ENCODE measurements around the gene LYPD6B. TPM values are rescaled to one million over a fixed set of nuclear protein-coding genes. Genes with fewer than 3 reads are reported as not detected.
A peak's percentile ranks its signal among the peaks of the same experiment; 100 is the strongest.

The LYPD6B gene
- total and polyA plus RNA-seq, 2 experiments from 2014 or later, result 16.8 to 26.0 TPM

GRCh38 chr2:149161481-149162225 lies 123.2 kb downstream of the LYPD6B start:
- Histone ChIP-seq H3K4me1 (ENCODE audit: insufficient read depth) (peaks cover 7% of the 10 kb centered on the region), H3K27me3 (no peaks in the 10 kb centered on the region), H3K9me2 (replicated peaks; ENCODE audit: insufficient read depth) (no peaks in the 10 kb centered on the region), H4K20me1 (ENCODE audit: insufficient read depth, poor library complexity, severe bottlenecking) (no peaks in the 10 kb centered on the region), H3K4me3 (no peak overlapping the region), H3K9me3 (ENCODE audit: low read depth) (no peaks in the 10 kb centered on the region), H3K79me2 (no peaks in the 10 kb centered on the region), H2AFZ (no peak overlapping the region), H3K36me3 (replicated peaks; ENCODE audit: insufficient read depth, low read depth) (no peaks in the 10 kb centered on the region), H3K4me2 (no peak overlapping the region), H3K27ac (peak overlapping the region; percentile 15)
- WGBS (ENCODE audit: low lambda C conversion rate, missing lambda C conversion rate), result 64% methylated on average over 5 of the region's 5 CpGs
- no peak for DNase-seq (ENCODE audit: low spot score)
- no peak for TF ChIP-seq EZH2 (IDR thresholded peaks at IDR 0.05; ENCODE audit: borderline replicate concordance)

GRCh38 chr2:149164296-149164695 lies 125.8 kb downstream of the LYPD6B start:
- Histone ChIP-seq H3K27ac (no peak overlapping the region), H3K9me3 (ENCODE audit: low read depth) (no peaks in the 10 kb centered on the region), H3K9me2 (replicated peaks; ENCODE audit: insufficient read depth) (no peaks in the 10 kb centered on the region), H3K4me2 (no peak overlapping the region), H4K20me1 (ENCODE audit: insufficient read depth, poor library complexity, severe bottlenecking) (no peaks in the 10 kb centered on the region), H2AFZ (no peak overlapping the region), H3K27me3 (no peaks in the 10 kb centered on the region), H3K36me3 (replicated peaks; ENCODE audit: insufficient read depth, low read depth) (no peaks in the 10 kb centered on the region), H3K4me3 (no peak overlapping the region), H3K79me2 (no peaks in the 10 kb centered on the region), H3K4me1 (ENCODE audit: insufficient read depth) (peaks cover 20% of the 10 kb centered on the region)
- 94% methylated on average over 1 of the region's 1 CpG for WGBS (ENCODE audit: low lambda C conversion rate, missing lambda C conversion rate)
- TF ChIP-seq EZH2 (IDR thresholded peaks at IDR 0.05; ENCODE audit: borderline replicate concordance) (no peak), CTCF (IDR thresholded peaks at IDR 0.05; ENCODE audit: poor library complexity) (no peak), EZH2phosphoT487 (IDR thresholded peaks at IDR 0.05; ENCODE audit: low read depth, severe bottlenecking, unreplicated experiment) (no peak)
- DNase-seq (ENCODE audit: low spot score), result no peak

GRCh38 chr2:149164827-149165226 lies 126.3 kb downstream of the LYPD6B start:
- no peak overlapping the region for H3K27ac ChIP-seq
- no peaks in the 10 kb centered on the region for H3K36me3 ChIP-seq (replicated peaks; ENCODE audit: insufficient read depth, low read depth)
- DNase-seq (ENCODE audit: low spot score), result no peak
- no peaks in the 10 kb centered on the region for H3K9me3 ChIP-seq (ENCODE audit: low read depth)
- H3K4me1 ChIP-seq (ENCODE audit: insufficient read depth), result peaks cover 20% of the 10 kb centered on the region
- H3K27me3 ChIP-seq, result no peaks in the 10 kb centered on the region
- H3K4me2 ChIP-seq, result no peak overlapping the region
- H3K9me2 ChIP-seq (replicated peaks; ENCODE audit: insufficient read depth), result no peaks in the 10 kb centered on the region
- no peaks in the 10 kb centered on the region for H4K20me1 ChIP-seq (ENCODE audit: insufficient read depth, poor library complexity, severe bottlenecking)
- H2AFZ ChIP-seq, result no peak overlapping the region
- TF ChIP-seq EZH2 (IDR thresholded peaks at IDR 0.05; ENCODE audit: borderline replicate concordance) (no peak), CTCF (IDR thresholded peaks at IDR 0.05; ENCODE audit: poor library complexity) (no peak), EZH2phosphoT487 (IDR thresholded peaks at IDR 0.05; ENCODE audit: low read depth, severe bottlenecking, unreplicated experiment) (no peak)
- no peaks in the 10 kb centered on the region for H3K79me2 ChIP-seq
- no peak overlapping the region for H3K4me3 ChIP-seq

GRCh38 chr2:149167001-149167780 lies 128.7 kb downstream of the LYPD6B start:
- H3K27me3 ChIP-seq, result no peaks in the 10 kb centered on the region
- H3K79me2 ChIP-seq, result no peaks in the 10 kb centered on the region
- no peaks in the 10 kb centered on the region for H3K9me3 ChIP-seq (ENCODE audit: low read depth)
- no peak overlapping the region for H2AFZ ChIP-seq
- H3K4me2 ChIP-seq, result no peak overlapping the region
- no peaks in the 10 kb centered on the region for H3K9me2 ChIP-seq (replicated peaks; ENCODE audit: insufficient read depth)
- peaks cover 12% of the 10 kb centered on the region for H3K4me1 ChIP-seq (ENCODE audit: insufficient read depth)
- peak overlapping the region; percentile 57 for H3K27ac ChIP-seq
- TF ChIP-seq CTCF (IDR thresholded peaks at IDR 0.05; ENCODE audit: poor library complexity) (no peak), EZH2phosphoT487 (IDR thresholded peaks at IDR 0.05; ENCODE audit: low read depth, severe bottlenecking, unreplicated experiment) (no peak)
- H3K36me3 ChIP-seq (replicated peaks; ENCODE audit: insufficient read depth, low read depth), result no peaks in the 10 kb centered on the region
- no peak overlapping the region for H3K4me3 ChIP-seq
- no peaks in the 10 kb centered on the region for H4K20me1 ChIP-seq (ENCODE audit: insufficient read depth, poor library complexity, severe bottlenecking)
- WGBS (ENCODE audit: low lambda C conversion rate, missing lambda C conversion rate), result 40% methylated on average over 5 of the region's 5 CpGs
- DNase-seq (ENCODE audit: low spot score), result peak; percentile 24

Measured in hepatocyte (in vitro differentiated cells).